GM04503 (cell line): Measurements from ENCODE around the gene DCUN1D3.
A peak's percentile ranks its signal among the peaks of the same experiment; 100 is the strongest.
"Not testable (repeated sequence)": the region's sequence is repeated elsewhere in the genome, so short reads cannot be mapped to it uniquely, and the experiment has no call there.

ENCODE experiments used
- DNase-seq: peaks from one replicate; pipeline ENCODE4 v3.0.0-alpha.2; 2012; ENCODE audit warnings: low read depth

The DCUN1D3 gene

DNA sequence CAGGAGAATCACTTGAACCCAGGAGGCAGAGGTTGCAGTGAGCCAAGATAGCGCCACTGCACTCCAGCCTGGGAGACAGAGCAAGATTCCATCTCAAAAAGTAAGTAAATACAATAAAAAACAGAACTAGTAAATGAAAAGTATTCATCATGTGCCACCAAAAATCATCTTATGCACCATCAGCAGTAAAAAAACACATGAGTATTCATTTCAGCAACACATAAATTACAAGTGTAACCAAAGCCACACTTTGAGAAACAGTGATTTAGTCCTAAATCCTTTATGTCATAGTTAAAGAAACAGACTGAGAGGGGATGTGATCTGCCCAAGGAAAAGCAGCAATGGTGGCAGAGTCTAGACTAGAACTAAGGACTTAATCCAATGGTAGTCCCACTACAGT lies 13.0 kb downstream of the DCUN1D3 start:
- DNase-seq = no peak

DNA sequence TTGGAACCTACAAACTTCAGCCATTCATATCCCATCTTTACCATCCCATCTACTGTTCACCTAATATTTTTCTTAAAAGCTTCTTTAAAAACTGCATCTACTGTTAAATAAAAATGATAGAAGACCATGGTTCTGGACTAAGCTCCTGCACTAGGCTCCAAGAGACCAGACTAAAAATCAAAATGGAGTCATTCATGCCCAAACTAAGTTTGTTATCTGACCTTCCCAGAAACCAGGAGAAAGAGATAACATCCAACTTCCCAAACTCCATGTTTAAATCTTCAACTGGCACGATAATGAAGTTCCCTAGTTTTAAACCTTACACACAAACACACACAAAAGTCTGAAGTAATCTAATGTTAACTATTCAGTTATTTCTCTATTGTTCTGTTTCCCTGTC lies 13.8 kb downstream of the DCUN1D3 start:
- DNase-seq = no peak

DNA sequence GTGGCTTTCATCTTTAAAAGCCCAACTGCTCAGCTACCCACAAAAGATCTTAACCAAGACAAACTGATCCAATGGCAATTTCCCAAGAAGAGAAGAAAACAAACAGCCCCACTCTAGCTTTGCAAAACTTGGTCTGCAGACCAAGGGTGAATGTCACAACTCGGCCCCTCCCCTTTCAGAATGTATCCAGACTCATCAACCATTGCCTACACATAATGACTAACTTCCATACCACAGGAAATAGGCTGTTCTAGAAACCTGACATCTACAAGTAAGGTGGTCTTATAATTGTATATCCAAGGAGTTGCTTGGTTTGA lies 16.0 kb downstream of the DCUN1D3 start:
- DNase-seq = peak; percentile 44

DNA sequence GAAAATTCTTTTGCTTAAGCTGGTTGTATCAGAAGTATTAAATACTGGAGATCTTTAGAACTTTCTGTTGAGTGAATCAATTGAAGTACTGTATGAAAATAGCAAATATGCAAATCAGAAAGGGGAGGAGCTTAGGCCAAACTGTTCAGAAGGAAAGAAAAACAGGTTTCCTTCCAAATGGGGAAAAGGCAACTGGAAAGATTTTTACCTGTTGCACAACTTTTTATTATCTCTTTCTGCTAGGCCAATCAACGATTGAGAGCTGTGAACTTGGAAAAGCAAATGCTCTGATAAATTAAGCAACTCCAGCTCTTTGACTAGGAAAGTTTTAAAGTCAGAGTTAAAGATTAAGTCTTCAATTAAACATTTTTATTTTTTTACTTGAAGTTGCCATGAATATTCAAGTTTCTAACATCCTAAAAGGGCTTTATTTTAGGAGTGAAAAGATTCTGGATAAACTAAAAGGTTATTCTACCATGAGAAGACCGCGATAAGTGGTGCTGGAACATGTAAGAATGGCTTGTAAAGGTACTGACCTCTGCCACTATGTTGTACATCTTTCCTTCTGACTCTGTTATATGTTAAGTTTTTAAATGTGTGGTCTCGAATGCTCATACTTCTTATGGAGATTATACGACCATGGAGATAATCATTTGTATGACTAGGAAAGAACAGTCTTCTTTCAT lies 16.5 kb downstream of the DCUN1D3 start:
- DNase-seq = no peak

DNA sequence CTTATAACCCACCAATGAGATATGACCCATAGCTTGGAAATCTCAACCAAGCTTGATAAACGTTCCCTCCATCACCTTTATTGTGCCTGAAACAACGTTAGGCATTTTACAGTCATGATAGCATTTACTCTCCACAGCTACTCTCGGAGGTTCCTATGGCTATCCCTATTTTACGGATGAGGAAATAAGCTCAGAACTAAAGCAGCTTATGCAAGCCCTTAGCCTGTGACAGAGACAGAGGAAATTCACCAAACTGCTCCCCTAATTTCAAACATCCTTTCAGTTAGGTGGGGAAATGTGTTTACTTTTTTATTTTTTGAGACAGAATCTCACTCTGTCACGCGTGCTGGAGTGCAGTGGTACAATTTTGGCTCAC lies 18.7 kb downstream of the DCUN1D3 start:
- DNase-seq = no peak

DNA sequence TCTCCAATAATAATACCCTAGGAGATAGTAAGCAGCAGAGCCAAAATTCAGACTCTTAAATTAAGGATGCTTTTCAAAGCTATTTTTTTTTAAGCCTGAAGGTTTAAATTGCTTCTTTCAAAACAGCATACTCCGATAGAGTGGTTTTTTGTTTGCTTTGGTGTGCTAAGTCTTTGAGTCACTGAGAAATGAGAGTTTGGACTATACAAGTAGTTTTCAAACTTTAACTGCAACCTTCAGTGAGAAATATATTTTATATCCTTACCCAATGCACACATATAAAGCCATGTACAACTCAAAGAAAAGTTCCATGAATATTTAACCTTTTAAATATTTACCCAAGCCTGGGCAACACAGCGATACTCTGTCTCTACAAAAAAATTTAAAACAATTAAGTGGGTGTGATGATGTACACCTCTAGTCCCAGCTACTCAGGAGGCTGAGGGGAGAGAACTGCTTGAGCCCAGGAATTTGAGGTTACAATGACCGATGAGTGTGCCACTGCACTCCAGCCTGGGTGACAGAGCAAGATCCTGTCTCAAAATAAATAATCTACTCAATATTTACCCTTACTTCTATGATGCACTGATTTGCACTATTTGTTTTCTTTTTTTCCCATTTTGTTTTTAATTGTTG lies 19.2 kb downstream of the DCUN1D3 start:
- DNase-seq = no peak

DNA sequence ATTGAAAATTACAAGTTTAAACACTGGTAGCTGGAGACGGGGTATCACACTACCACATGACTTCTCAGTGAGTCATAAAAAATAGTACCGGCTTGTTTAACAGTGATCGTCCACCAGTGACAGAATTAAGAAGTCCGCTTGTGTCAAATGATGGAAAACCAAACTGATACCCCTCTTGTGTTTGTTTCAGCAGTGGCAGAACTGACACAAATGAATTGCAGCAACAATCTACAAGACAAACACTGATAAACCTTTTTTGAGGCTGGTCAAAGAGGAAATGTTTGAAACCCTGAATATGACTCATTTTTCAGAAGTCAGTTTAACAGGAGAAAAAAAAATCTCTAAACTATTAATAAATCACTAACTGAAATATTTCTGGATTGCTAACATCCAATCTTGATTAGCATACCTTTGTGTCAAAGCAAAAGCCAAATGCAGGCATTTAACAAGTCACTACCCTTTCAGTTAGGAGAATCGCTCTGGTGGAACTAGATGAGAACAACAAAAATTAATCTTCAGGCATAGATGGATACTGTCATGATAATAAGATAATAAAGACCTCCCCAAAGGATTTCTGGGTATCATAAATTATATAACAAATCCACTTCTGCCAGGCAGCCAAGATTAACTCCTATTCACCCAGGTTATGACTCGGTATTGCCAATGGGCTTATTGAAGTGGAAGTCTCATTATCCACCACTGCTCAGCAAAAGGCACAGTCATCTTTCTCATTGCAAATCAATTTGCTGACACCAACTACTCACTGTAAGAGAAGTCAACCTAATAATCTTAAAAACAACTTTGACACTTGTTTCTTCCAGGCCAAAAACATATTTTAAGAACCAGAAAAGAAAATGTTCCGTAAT lies 20.8 kb downstream of the DCUN1D3 start:
- no peak for DNase-seq

- DNase-seq = no peak
Observed at GRCh38 chr16:20878682-20879147, 21.4 kb downstream of the DCUN1D3 start.

- no peak for DNase-seq
Observed at GRCh38 chr16:20875355-20875650, 24.9 kb downstream of the DCUN1D3 start.

GRCh38 chr16:20874088-20874581 lies 26.0 kb downstream of the DCUN1D3 start:
- DNase-seq = no peak

DNA sequence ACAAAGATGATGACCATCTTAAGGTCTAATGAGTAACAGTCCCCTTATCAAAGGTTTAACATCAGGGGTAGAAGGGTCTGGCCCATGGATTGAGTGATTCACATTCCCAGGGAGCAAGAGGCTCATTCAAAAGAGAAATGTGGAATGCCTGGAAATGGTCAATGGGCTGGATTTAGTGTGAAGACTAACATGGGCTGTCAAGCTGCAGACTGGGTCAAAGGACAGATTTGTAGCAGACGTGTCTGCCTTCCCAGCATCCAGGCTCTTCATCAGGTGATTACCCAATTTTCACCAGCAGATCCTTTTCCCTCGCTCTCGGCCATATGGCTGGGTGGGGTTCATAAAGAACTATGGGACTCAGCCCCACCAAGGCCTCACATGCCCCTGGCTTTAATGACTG lies 26.8 kb downstream of the DCUN1D3 start:
- no peak for DNase-seq

DNA sequence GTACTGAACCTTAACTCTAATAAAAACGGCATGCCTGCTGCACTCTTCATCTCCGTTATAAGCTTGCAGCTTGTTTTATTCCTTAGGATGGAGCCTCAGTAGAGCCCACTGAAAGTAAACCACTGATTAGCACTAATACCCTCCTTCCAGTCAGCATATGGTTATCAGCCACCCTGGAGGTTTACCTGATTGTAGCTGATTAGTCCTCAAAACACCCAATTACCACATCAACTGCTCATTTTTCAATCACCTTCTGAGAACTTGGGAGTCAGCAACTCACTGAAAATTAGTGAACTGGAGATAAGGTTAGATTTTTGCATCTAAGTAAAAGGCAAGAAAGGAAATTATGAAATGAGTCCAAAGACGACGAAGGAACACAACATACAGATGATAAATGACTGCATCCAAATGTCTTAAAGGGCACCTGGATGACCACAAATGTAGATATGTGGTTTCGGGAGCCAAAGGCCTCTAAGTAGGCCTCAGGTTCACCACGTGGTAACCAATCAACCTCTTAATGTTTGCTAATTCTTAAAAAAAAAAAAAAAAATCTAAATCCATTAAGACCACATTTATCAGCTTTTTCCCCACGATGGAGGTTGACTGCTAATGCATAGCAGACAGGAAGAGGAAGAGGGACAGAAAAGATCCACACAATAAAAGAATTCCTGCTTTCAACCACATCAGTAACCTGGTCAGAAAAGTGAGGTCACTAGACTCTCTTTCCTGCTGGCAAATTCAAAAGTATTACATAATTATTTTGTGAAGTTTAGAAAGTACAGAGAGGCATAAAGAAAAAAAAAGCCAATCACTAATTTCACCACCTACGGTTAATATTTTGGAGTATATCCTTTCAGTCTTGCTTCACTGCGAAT lies 28.0 kb downstream of the DCUN1D3 start:
- DNase-seq = no peak

GRCh38 chr16:20871258-20871657 lies 28.9 kb downstream of the DCUN1D3 start:
- DNase-seq = no peak

DNA sequence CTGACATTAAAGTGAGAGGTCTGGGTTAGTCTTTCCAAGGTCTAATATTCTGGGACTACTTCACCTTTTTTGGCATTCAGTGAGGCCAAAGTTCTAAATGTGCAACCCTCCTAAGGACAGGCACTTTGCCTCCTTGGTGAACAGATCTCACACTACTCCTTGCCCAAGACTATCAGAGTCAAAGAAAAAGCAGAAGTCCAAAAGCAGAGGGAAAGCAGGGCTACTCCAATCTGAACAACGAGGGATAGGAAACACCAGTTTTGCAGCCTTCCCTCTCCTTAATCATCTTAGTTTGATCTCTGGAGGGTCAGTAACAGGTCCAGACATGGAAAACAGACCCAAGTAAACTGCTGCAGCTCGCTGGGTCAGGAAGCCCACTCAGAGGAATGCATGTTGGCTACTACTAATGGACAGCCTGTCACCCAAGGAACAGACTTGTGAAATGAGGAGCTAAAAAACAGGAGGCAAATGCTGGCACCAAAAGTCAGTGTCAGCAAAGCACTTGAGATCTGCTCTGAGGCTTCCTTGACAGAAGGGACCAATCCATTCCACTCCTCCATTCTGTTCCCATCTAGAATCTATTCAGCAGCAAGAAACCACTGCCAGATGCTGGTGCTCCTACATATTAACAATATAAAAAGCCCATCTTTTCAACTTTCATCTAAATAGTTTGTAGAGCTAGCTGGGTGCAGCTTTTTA lies 29.9 kb downstream of the DCUN1D3 start:
- no peak for DNase-seq

DNA sequence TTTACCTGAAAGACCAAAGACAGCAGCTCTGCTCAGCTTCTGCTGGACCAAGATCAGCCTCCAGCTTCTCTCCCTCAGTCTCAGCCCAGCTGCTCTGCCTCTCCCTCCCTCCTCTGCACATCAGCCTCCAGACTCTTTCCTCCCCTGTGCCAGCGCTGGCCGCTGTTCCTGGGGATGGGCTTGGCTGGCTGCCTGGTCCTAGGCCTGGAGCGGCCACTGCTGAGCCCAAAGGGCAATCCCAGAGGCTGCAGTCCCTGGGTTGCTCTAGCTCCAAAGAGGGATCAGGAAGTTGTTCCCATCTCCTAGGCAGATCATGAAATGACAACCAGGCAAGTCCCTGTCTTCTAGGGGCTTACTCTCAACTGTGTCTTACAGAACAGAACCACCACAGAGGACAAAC lies 31.3 kb downstream of the DCUN1D3 start:
- peak; percentile 28 for DNase-seq

DNA sequence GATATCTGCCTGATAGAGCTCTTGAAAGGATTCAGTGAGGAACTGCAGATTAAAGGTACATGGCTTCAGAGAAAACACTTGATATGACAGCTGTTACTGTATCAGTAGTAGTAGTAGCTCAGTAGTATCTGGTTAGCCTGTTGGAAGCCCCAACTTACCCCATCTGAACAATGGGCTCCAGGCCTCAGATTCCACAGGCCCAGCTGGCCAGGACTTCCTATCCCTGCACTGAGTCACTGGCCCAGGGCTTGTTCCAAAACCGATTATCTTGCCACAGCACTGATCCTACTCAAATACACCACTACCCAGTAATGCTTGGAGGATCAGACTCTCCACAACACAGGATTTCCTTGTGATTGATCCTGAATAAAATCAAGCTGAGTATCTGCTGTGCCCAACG lies 32.6 kb downstream of the DCUN1D3 start:
- DNase-seq = no peak

- DNase-seq = no peak
Observed at GRCh38 chr16:20866801-20867200, 33.4 kb downstream of the DCUN1D3 start.

- DNase-seq = peak; percentile 54
Observed at GRCh38 chr16:20866145-20866772, 33.9 kb downstream of the DCUN1D3 start.

GRCh38 chr16:20865420-20866131 lies 34.6 kb downstream of the DCUN1D3 start:
- DNase-seq = peak; percentile 30

- DNase-seq = not testable (repeated sequence)
Observed at GRCh38 chr16:20864376-20864775, 35.8 kb downstream of the DCUN1D3 start.
